Gastrocnemius medialis (tissue), 4 donors: Measurements from ENCODE around the gene SAP25. TPM values are rescaled to one million over a fixed set of nuclear protein-coding genes. Genes with fewer than 3 reads are reported as not detected.
A peak's percentile ranks its signal among the peaks of the same experiment; 100 is the strongest.
"Not testable (repeated sequence)": the region's sequence is repeated elsewhere in the genome, so short reads cannot be mapped to it uniquely, and the experiment has no call there.

Experiments
- ATAC-seq, 2 donors: fragments of 150-250 bp; one replicate each; pipeline ENCODE4 v1.9.1; 2016
- DNase-seq, 2 donors: peaks; one replicate each; pipeline ENCODE4 v3.0.0-alpha.2; 2019
- H3K27ac ChIP-seq, 4 donors: fragments of 200-600 bp; sonication (generic); 1 replicate in 1 of 4; 2 replicates in 3 of 4; pipeline ENCODE4 v1.5.1; 2016 to 2018; ENCODE audit warnings: mild to moderate bottlenecking in 2 of 4, moderate library complexity in 1 of 4
- H3K27me3 ChIP-seq, 3 donors: fragments of 200-600 bp; sonication (generic) in 2 of 3; 1 replicate in 1 of 3; 2 replicates in 2 of 3; pipeline versions ENCODE4 v1.5.1 to v1.6.0; 2016 to 2019; ENCODE audit warnings: mild to moderate bottlenecking in 1 of 3, moderate library complexity in 1 of 3
- H3K36me3 ChIP-seq, 2 donors: fragments of 200-600 bp; sonication (generic) in 1 of 2; one replicate each; pipeline ENCODE4 v1.5.1; 2017 to 2018
- H3K4me1 ChIP-seq, 2 donors: fragments of 200-600 bp; sonication (generic) in 1 of 2; one replicate each; pipeline ENCODE4 v1.5.1; 2016 to 2017; ENCODE audit warnings: mild to moderate bottlenecking in 2 of 2
- H3K4me3 ChIP-seq, 4 donors: fragments of 200-600 bp; sonication (generic) in 3 of 4; 1 replicate in 1 of 4; 2 replicates in 3 of 4; pipeline ENCODE4 v1.5.1; 2016 to 2019; ENCODE audit warnings: mild to moderate bottlenecking in 2 of 4
- H3K9me3 ChIP-seq, 3 donors: fragments of 200-600 bp; sonication (generic) in 2 of 3; 1 replicate in 1 of 3; 2 replicates in 2 of 3; pipeline ENCODE4 v1.5.1; 2016 to 2019
- CTCF ChIP-seq, 5 experiments: fragments of 450-650 bp in 3 of 5; fragments of 200-600 bp in 2 of 5; sonication (generic) in 2 of 5; IDR thresholded peaks in 4 of 5; conservative IDR thresholded peaks in 1 of 5; 1 replicate in 4 of 5; 2 replicates in 1 of 5; pipeline ENCODE4 v1.5.1; 2016 to 2019; ENCODE audit warnings: antibody characterized with exemption in 5 of 5, mild to moderate bottlenecking in 3 of 5, moderate library complexity in 3 of 5
- POLR2A ChIP-seq, 2 donors: fragments of 450-650 bp; IDR thresholded peaks; one replicate each; pipeline ENCODE4 v1.6.1; 2017; ENCODE audit warnings: antibody characterized with exemption in 2 of 2, mild to moderate bottlenecking in 2 of 2, moderate library complexity in 2 of 2
- in situ Hi-C, 4 donors: fragments of 200-750 bp; cut with MboI; loops; one replicate each; pipeline versions ENCODE4 v1.15.0 to v1.8.0; 2017; ENCODE audit warnings: low sequenced_read_pairs in 4 of 4
- intact Hi-C: fragments of 100-400 bp; cut with DNase I; formaldehyde crosslinking; loops from one replicate; pipeline ENCODE4 v1.15.1; 2023; ENCODE audit warnings: low total_unique reads
- total RNA-seq, 4 donors: library from RNA; depleted of rRNA; stranded (reverse); fragments of >200 nt; gene quantifications; one replicate each; pipeline versions ENCODE4 v1.1.0 to v1.2.3, GENCODE V29; 2016

Gene SAP25
- total RNA-seq, 4 donors from 2014 or later: 0.49 TPM; not detected in 3

- DNase-seq (no peak), ATAC-seq (peak; percentile 48 to 61)
- Histone ChIP-seq H3K27ac (peak overlapping the region; percentile 73 to 84 (median 76)), H3K27me3 (no peaks in the 10 kb centered on the region), H3K4me3 (no peak overlapping the region), H3K4me1 (peaks cover 28 to 46% of the 10 kb centered on the region in 2 donors), H3K9me3 (no peaks in the 10 kb centered on the region), H3K36me3 (peaks cover 0 to 9% of the 10 kb centered on the region in 2 donors)
- intact Hi-C loops (no loop called here), in situ Hi-C loops (loop anchor here in 1 of 4 donors (5.0 kb wide), 1 partner anchor 68 kb away; the partner anchor contains the start of gene TSC22D4)
- TF ChIP-seq CTCF (IDR thresholded peaks at IDR 0.05 in 4 of 5, conservative IDR thresholded peaks at IDR 0.05 in 1 of 5) (no peak), POLR2A (IDR thresholded peaks at IDR 0.05) (peak in 1 of 2 donors; percentile 18)
Measured at GRCh38 chr7:100544967-100545359, 28.7 kb downstream of the SAP25 start.

GRCh38 chr7:100544386-100544785 is 29.3 kb downstream of the SAP25 start:
- in situ Hi-C loops: loop anchor here in 1 of 4 donors (5.0 kb wide), 1 partner anchor 67 kb away; the partner anchor contains the start of gene TSC22D4
- Histone ChIP-seq H3K27ac (peak overlapping the region; percentile 73 to 84 (median 76)), H3K4me1 (peaks cover 34 to 50% of the 10 kb centered on the region in 2 donors), H3K36me3 (peaks cover 0 to 4% of the 10 kb centered on the region in 2 donors), H3K4me3 (no peak overlapping the region), H3K9me3 (no peaks in the 10 kb centered on the region), H3K27me3 (no peaks in the 10 kb centered on the region)
- TF ChIP-seq CTCF (IDR thresholded peaks at IDR 0.05 in 4 of 5, conservative IDR thresholded peaks at IDR 0.05 in 1 of 5): no peak
- no peak for TF ChIP-seq POLR2A (IDR thresholded peaks at IDR 0.05)
- intact Hi-C loops: no loop called here
- DNase-seq (no peak), ATAC-seq (no peak)

GRCh38 chr7:100543586-100543985 is 30.1 kb downstream of the SAP25 start:
- in situ Hi-C loops (loop anchor here in 1 of 4 donors (5.0 kb wide), 1 partner anchor 66 kb away; the partner anchor contains the start of gene TSC22D4), intact Hi-C loops (no loop called here)
- TF ChIP-seq POLR2A (IDR thresholded peaks at IDR 0.05): no peak
- Histone ChIP-seq H3K4me1 (peaks cover 36 to 50% of the 10 kb centered on the region in 2 donors), H3K36me3 (no peaks in the 10 kb centered on the region), H3K4me3 (no peak overlapping the region), H3K27me3 (no peaks in the 10 kb centered on the region), H3K9me3 (no peaks in the 10 kb centered on the region), H3K27ac (peak overlapping the region in 3 of 4 donors; percentile 74 to 84 (median 79))
- DNase-seq (no peak), ATAC-seq (no peak)

GRCh38 chr7:100541309-100541708 is 32.4 kb downstream of the SAP25 start:
- ATAC-seq, H3K36me3 ChIP-seq, H3K27me3 ChIP-seq, H3K27ac ChIP-seq, DNase-seq, H3K9me3 ChIP-seq, intact Hi-C loops, H3K4me3 ChIP-seq: not testable (repeated sequence)
- peaks cover 29 to 39% of the 10 kb centered on the region in 2 donors for H3K4me1 ChIP-seq
- in situ Hi-C loops: loop anchor here in 1 of 4 donors (5.0 kb wide), 1 partner anchor 64 kb away; the partner anchor contains the start of gene TSC22D4

- DNase-seq (no peak), ATAC-seq (no peak)
- in situ Hi-C loops: loop anchor here in 1 of 4 donors (5.0 kb wide), 1 partner anchor 63 kb away; the partner anchor contains the start of gene TSC22D4
- Histone ChIP-seq H3K4me3 (peak overlapping the region; percentile 74 to 97 (median 82)), H3K27me3 (no peaks in the 10 kb centered on the region), H3K9me3 (no peaks in the 10 kb centered on the region), H3K27ac (no peak overlapping the region), H3K36me3 (no peaks in the 10 kb centered on the region), H3K4me1 (peaks cover 18 to 31% of the 10 kb centered on the region in 2 donors)
- TF ChIP-seq CTCF (IDR thresholded peaks at IDR 0.05 in 4 of 5, conservative IDR thresholded peaks at IDR 0.05 in 1 of 5) (no peak), POLR2A (IDR thresholded peaks at IDR 0.05) (no peak)
- intact Hi-C loops: no loop called here
Measured at GRCh38 chr7:100540073-100540723, 33.5 kb downstream of the SAP25 start.
